GM19372 (cell line): ENCODE data around the gene SMKR1.
"Not testable (repeated sequence)": the region's sequence is repeated elsewhere in the genome, so short reads cannot be mapped to it uniquely, and the experiment has no call there.

Source experiments
- ATAC-seq: cut with Tn5 transposase; IDR thresholded peaks from one replicate; pipeline ENCODE4 v1.9.1; 2021; ENCODE audit warnings: mild to moderate bottlenecking, low read depth, moderate library complexity; ENCODE audit not compliant: unreplicated experiment

Gene SMKR1

GRCh38 chr7:129523924-129524323 is 21.6 kb downstream of the SMKR1 start:
- ATAC-seq: no peak

- not testable (repeated sequence) for ATAC-seq
Observed at GRCh38 chr7:129524405-129524804, 22.1 kb downstream of the SMKR1 start.

GRCh38 chr7:129525225-129525862 is 23.0 kb downstream of the SMKR1 start:
- no peak for ATAC-seq

- no peak for ATAC-seq
Observed at GRCh38 chr7:129529643-129530042, 27.3 kb downstream of the SMKR1 start.

- ATAC-seq: no peak
Observed at GRCh38 chr7:129530795-129531391, 28.6 kb downstream of the SMKR1 start.

- ATAC-seq: no peak
Observed at GRCh38 chr7:129531721-129532120, 29.4 kb downstream of the SMKR1 start.

GRCh38 chr7:129532375-129532774 is 30.0 kb downstream of the SMKR1 start:
- no peak for ATAC-seq

- ATAC-seq: not testable (repeated sequence)
Observed at GRCh38 chr7:129534558-129535274, 32.4 kb downstream of the SMKR1 start.

- no peak for ATAC-seq
Observed at GRCh38 chr7:129535896-129536295, 33.6 kb downstream of the SMKR1 start.

GRCh38 chr7:129536323-129536722 is 34.0 kb downstream of the SMKR1 start:
- no peak for ATAC-seq

GRCh38 chr7:129538790-129539189 is 36.5 kb downstream of the SMKR1 start:
- ATAC-seq: no peak

GRCh38 chr7:129540340-129540739 is 38.0 kb downstream of the SMKR1 start:
- ATAC-seq: no peak

- no peak for ATAC-seq
Observed at GRCh38 chr7:129544700-129545099, 42.4 kb downstream of the SMKR1 start.

- no peak for ATAC-seq
Observed at GRCh38 chr7:129550693-129551360, 48.5 kb downstream of the SMKR1 start.

- no peak for ATAC-seq
Observed at GRCh38 chr7:129553899-129554461, 51.6 kb downstream of the SMKR1 start.

GRCh38 chr7:129556607-129557133 is 54.3 kb downstream of the SMKR1 start:
- ATAC-seq: no peak

GRCh38 chr7:129557686-129558481 is 55.6 kb downstream of the SMKR1 start:
- no peak for ATAC-seq

GRCh38 chr7:129559564-129559963 is 57.2 kb downstream of the SMKR1 start:
- ATAC-seq: no peak

GRCh38 chr7:129560831-129561230 is 58.5 kb downstream of the SMKR1 start:
- ATAC-seq: no peak
